IPS-18c (cell line): ENCODE results near the gene RPP25L.

Source experiments
- H3K4me3 ChIP-seq: 2 replicates; pipeline ENCODE4 v1.7.0; 2013; ENCODE audit warnings: low read depth, mild to moderate bottlenecking, low read length, moderate library complexity; ENCODE audit not compliant: insufficient read depth
- H3K9me3 ChIP-seq: one replicate; pipeline ENCODE4 v1.6.1; 2013; ENCODE audit warnings: mild to moderate bottlenecking, low read length, moderate library complexity; ENCODE audit not compliant: control insufficient read depth, insufficient read depth

The RPP25L gene

GRCh38 chr9:34611811-34612787 lies at the start of gene RPP25L:
TSS of gene RPP25L (minus strand) at chr9:34612097. CDS start at chr9:34611296, 801 bp downstream.
- Histone ChIP-seq H3K4me3 (peak within 1 kb of the TSS; percentile 90), H3K9me3 (no peaks in the 10 kb centered on the region)

GRCh38 chr9:34659592-34660253 lies 47.8 kb upstream of the RPP25L start:
- H3K4me3 ChIP-seq: no peak overlapping the region
- H3K9me3 ChIP-seq: no peaks in the 10 kb centered on the region

GRCh38 chr9:34658461-34658860 lies 46.6 kb upstream of the RPP25L start:
- no peak overlapping the region for H3K4me3 ChIP-seq
- peaks cover 2% of the 10 kb centered on the region for H3K9me3 ChIP-seq

DNA sequence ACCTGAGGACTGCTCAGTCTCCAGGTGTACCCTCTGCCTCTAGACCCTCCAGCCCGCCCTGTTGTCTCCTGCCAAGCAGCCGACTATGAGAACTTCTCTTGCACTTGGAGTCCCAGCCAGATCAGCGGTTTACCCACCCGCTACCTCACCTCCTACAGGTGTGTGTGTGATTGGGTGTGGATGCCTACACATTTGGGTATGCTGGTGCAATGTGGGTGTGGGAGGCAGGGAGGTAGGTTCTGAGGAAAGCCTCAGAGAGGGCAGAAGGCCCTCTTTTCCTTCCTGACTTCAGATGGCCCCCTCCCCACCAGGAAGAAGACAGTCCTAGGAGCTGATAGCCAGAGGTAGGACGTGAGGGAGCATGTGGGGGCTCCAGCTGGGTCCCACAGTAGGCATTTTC lies 45.1 kb upstream of the RPP25L start:
- Histone ChIP-seq H3K4me3 (no peak overlapping the region), H3K9me3 (peaks cover 2% of the 10 kb centered on the region)

GRCh38 chr9:34655394-34655793 lies 43.5 kb upstream of the RPP25L start:
- H3K4me3 ChIP-seq: no peak overlapping the region
- H3K9me3 ChIP-seq: peaks cover 2% of the 10 kb centered on the region

- no peak overlapping the region for H3K4me3 ChIP-seq
- H3K9me3 ChIP-seq: peaks cover 2% of the 10 kb centered on the region
These were observed 42.6 kb upstream of the RPP25L start for GRCh38 chr9:34654323-34655051.

GRCh38 chr9:34653151-34654072 lies 41.5 kb upstream of the RPP25L start:
- H3K4me3 ChIP-seq: no peak overlapping the region; the same call in 1 of the 2 replicates
- H3K9me3 ChIP-seq: peaks cover 2% of the 10 kb centered on the region

DNA sequence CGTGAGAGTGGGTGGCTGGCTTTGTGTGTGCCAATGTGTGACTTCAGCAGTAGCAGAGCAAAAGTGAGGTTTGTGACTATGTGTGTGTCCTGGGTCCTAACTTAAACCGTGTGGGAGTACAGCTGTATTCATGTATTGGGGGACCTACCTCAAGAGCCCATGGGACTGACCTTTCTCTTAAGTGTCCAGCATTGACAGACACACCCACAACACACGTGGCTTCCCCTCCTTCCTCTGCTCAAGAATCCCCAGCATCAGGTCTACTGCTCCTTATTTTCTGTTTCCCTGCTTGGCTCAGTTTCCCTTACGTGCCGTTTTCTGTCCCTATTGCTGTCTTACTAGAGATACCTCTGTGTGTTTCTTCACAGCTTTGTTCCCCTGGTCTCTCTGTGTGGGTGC lies 40.7 kb upstream of the RPP25L start:
- Histone ChIP-seq H3K4me3 (no peak overlapping the region; the same call in 1 of the 2 replicates), H3K9me3 (peaks cover 2% of the 10 kb centered on the region)

GRCh38 chr9:34651876-34652601 lies 40.1 kb upstream of the RPP25L start, which contains the start of gene IL11RA:
TSS of gene IL11RA (plus strand) at chr9:34652185. CDS start at chr9:34655218, 3,033 bp downstream.
- H3K9me3 ChIP-seq: peaks cover 2% of the 10 kb centered on the region
- H3K4me3 ChIP-seq: peak within 1 kb of the TSS; percentile 48; the same call in 1 of the 2 replicates

DNA sequence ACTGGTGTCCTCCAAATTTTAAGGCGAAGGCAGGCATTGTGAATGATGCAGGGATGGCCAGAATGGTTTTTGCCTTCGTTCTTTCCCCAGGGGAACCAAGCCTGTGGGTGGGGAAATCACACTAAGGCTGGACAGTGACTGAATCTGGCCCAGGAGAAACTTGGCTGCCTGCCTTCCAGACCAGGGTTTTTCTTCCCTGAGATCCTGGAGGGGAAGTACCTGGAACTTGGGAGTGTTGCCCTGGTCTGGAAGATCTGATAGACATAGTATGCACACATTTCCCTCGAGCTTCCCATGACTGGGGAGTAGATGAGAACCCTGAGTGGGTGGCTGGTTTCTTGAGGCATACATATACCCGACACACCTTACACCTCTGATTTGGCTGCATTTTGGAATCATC lies 39.4 kb upstream of the RPP25L start:
- Histone ChIP-seq H3K4me3 (peak overlapping the region; percentile 48; the same call in 1 of the 2 replicates), H3K9me3 (peaks cover 2% of the 10 kb centered on the region)

- no peak overlapping the region for H3K4me3 ChIP-seq
- H3K9me3 ChIP-seq: peaks cover 2% of the 10 kb centered on the region
These were observed 38.9 kb upstream of the RPP25L start for GRCh38 chr9:34650816-34651215.

GRCh38 chr9:34648673-34649072 lies 36.8 kb upstream of the RPP25L start:
- H3K9me3 ChIP-seq: no peaks in the 10 kb centered on the region
- no peak overlapping the region for H3K4me3 ChIP-seq

GRCh38 chr9:34647651-34648050 lies 35.8 kb upstream of the RPP25L start:
- H3K9me3 ChIP-seq: no peaks in the 10 kb centered on the region
- peak overlapping the region; percentile 70 for H3K4me3 ChIP-seq

- Histone ChIP-seq H3K9me3 (no peaks in the 10 kb centered on the region), H3K4me3 (peak overlapping the region; percentile 70)
These were observed 35.1 kb upstream of the RPP25L start for GRCh38 chr9:34647084-34647403.

DNA sequence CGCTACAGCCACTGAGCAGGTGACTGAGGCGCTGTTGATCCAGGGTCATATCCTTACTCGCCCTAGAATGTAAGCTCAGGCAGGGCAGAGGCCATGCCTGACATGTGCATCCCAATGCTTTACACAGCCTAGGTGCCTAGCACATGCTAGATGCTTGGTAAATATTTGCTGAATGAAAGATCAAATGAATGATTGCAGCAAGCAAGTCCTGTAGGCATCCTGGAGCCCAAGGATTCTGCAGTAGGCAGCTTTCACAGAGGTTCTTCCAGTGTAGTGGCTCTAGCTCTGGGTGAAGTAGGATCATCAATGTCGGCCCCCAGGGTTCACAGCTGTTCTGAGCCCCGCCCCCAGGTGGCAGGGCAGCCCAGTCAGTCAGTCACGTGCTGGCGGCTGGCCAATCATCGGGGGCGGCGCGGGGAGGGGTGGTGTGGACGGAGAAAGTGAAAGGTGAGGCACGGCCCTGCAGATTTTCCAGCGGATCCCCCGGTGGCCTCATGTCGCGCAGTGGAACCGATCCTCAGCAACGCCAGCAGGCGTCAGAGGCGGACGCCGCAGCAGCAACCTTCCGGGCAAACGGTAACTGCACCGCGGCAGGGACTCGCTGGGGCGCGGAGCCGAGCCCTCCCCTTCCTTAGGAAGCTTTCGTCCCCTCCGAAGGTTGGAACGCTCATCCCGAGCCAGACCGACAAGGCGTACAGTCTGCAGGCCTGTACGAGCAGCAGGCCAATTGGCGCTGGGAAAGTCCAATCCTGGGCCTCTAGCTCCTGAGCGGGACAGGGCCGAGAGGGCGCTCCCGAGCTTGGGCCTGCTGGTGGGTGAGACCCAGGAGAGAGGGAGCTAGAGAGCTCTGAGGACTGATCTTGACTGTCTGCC lies 34.5 kb upstream of the RPP25L start, which contains the start of gene GALT:
GALT (plus strand) TSS at position 465 of the 873 bp plus-strand sequence; CDS start at position 495, 30 bp downstream.
- Histone ChIP-seq H3K9me3 (no peaks in the 10 kb centered on the region), H3K4me3 (peak within 1 kb of the TSS; percentile 70)
